Left lobe of liver (tissue), 2 donors: Measurements from ENCODE around the gene INKA2. TPM values are rescaled to one million over a fixed set of nuclear protein-coding genes. Genes with fewer than 3 reads are reported as not detected.

ENCODE experiments used
- ATAC-seq: fragments of 200-7000 bp; cut with Tn5 transposase; one replicate; pipeline ENCODE4 v1.9.1; 2020; ENCODE audit warnings: mild to moderate bottlenecking, moderate library complexity
- DNase-seq: peaks from one replicate; pipeline ENCODE4 v3.0.0-alpha.2; 2020; ENCODE audit warnings: low spot score
- total RNA-seq: library from RNA; stranded (reverse); gene quantifications from one replicate; pipeline ENCODE4 v1.2.1, GENCODE V29; 2021
- donor health status: DM: no; HTN: no; CAD: no; lungs with moderate emphysema.
- donor health status: DM: no; HTN: yes; CAD: no.

INKA2 gene
- total RNA-seq, 1 donor from 2014 or later = 1.1 TPM

DNA sequence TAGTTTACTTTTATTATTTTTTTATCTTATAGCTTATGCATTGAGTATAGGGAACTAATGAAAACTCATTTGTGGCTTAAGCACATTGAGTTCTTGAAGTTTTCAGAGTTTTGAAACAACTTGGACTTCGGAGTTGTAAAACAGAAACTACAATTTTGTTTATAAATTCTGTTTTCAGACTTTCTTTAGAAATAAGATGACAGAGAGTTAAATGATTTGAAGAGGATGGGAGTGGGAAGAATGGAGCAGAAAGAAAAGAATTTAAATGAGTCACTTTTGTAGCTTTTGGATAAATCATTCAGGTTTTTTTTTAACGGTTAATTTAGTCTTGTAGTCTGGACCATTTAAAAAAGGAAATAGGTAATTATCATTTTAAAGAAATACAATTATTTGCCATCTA lies 32.3 kb downstream of the INKA2 start:
- no peak for DNase-seq
- no peak for ATAC-seq

DNA sequence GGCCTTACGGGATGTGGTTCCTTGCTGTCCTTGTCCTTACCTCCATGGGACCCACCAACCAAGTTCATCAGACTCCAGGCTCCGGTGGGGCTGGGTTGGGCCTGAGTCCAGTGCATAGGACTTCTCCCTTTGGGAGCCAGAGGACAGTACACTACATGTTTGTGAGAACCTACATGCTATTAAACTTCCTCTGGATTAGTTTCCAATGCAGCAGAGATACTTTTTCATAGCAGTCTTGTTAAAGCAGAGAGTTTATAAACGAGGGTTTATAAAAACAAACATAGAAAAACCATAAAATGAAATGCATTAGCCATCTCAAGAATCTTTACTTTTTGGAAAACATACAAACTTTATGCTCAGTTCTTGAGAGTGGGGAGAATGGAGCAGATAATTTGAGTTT lies 33.4 kb downstream of the INKA2 start:
- ATAC-seq = no peak
- no peak for DNase-seq

DNA sequence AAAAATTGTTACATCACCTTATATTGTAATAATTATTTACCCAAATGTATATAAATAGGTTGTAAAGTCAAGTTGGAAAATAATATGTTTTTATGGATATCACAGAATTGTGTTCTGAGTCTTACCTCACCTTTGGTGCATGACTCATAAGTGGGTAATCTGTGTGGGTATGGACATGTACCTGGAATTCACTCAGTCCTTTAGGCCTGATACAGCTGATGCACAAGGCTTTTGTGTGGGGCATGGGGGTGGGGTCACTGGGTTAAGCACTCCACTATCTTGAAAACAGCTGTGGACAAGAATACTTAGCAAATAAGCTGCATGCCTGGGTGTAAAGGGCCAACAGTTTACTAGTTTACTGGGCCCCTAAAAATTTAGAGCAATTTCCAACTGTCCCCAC lies 34.4 kb downstream of the INKA2 start:
- ATAC-seq = peak; percentile 27
- no peak for DNase-seq

DNA sequence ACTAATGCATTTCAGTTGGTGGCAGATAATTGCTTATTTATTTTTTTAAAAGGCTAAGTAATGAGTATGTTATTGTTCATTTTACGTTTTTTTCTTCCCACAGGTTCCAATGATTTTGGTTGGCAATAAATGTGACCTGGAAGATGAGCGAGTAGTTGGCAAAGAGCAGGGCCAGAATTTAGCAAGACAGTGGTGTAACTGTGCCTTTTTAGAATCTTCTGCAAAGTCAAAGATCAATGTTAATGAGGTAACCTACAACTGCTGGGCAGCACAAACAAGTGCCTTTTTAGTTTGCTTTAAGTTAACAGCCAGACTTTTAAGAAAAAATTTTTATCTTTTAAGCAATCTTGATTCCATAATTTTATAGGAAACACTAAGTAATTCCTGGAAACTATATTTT lies 35.0 kb downstream of the INKA2 start:
- DNase-seq (no peak), ATAC-seq (peak; percentile 94)

DNA sequence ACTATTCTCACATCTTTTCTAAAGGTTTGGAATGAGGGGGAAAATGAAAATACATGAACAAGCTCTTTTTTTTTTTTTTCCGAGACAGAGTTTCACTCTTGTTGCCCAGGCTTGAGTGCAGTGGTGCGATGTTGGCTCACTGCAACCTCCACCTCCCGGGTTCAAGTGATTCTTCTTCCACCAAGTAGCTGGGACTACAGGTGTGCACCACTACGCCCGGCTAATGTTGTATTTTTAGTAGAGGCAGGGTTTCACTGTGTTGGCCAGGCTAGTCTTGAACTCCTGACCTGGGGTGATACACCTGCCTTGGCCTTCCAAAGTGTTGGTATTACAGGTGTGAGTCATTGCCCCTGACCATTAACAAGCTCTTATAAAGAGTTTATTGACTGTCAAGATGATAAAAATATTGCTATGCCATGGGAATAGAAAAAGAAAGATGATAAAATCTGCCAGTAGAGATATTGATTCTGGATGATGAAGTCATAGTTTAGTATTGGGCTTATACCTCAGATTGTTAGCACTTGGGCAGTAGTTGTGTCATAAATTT lies 36.6 kb downstream of the INKA2 start:
- DNase-seq (no peak), ATAC-seq (no peak)

DNA sequence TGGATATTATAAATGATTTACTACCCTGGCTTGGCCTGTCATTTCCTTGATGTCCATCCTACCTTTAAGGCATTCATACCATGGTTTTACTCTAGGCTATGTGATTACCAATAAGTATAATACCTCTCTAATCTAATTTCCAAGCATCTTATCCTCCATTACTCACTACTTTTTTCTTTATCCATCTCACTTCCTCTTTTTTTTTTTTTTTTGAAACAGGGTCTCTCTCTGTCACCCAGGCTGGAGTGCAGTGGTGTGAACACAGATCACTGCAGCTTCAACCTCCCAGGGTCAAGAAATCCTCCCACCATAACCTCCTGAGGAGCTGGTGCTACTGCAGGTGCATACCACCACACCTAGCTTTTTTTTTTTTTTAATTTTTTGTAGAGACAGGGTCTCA lies 39.9 kb downstream of the INKA2 start:
- no peak for ATAC-seq
- DNase-seq = no peak

DNA sequence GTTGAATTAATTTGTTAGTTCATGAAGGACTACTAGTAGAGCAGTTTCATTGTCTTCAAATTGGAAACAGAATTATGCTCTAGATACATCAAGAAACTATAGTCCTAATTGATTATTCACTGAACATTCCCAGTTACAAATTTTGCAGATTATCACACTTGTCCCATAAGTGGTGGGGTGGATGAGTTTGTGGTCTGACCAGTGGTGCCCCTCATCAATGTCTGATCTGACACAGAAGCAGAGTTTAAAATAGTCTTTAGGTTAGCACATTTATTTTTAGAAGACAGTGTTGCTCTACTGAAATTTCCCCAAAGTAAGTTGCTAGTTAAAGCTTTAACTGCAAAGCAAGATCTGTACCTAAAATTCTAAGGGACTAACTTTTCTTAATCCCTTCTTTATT lies 42.9 kb downstream of the INKA2 start:
- ATAC-seq (no peak), DNase-seq (no peak)

DNA sequence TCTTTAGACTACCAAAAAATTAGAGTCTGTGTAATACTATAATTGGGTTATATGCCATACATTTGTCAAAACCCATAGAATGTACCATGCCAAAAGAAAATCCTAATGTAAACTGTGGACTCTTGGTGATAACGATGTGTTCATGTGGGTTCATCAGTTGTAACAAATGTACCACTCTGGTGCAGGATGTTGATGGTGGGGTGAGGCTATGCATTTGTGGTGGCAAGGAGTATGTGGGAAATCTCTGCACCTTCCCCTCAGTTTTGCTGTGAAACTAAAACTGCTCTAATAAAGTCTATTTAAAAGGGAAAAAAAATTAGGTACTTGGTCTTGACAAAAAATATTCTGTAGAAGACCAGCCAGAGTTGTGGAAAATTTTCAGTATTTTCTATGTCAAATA lies 43.4 kb downstream of the INKA2 start:
- DNase-seq (no peak), ATAC-seq (no peak)

DNA sequence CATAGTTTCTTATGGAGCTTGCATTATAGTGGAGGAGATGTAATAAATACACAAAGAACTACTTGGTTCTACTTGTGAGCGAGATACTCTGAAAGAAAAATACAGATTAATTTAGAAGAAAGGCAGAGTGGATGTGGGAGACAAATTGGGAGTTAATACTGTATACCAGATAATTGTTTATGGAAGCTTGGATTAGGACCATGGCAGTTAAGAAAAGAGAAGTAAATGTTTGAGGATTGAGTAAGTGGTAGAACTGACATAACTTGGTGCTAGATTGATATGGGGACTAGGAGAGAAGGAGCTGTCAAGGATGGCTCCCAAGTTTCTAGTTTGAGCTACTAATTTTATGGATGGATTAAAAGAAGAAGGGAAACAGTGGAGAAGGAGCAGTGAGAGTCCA lies 47.3 kb downstream of the INKA2 start:
- ATAC-seq (no peak), DNase-seq (no peak)

DNA sequence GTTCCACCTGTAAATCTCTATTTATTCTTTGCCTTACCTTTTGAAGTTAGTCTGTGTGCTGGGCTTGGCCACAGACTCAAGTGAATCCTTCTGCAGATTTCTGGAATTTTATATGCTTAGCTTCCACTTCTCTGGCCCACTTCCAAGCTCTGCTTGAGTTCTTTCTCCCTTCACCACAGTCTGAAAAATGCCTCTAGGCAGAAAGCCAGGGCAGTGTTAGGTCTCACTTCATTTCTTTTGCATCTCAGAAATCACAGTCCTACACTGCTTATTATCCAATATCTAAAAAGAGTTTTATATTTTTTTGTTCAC lies 48.9 kb downstream of the INKA2 start:
- DNase-seq (no peak), ATAC-seq (peak; percentile 34)

Other genes with a start within 250 kb of the INKA2 start
- gene ADORA3, start 235.8 kb downstream of the INKA2 start, total RNA-seq = 3.0 TPM
- 7.8 TPM for gene TMIGD3, start 235.8 kb downstream of the INKA2 start, total RNA-seq
- 30.0 TPM for gene RAP1A, start 119.6 kb downstream of the INKA2 start, total RNA-seq
- gene DDX20, start 16.5 kb upstream of the INKA2 start, total RNA-seq = 3.2 TPM